ENCODE results near the gene TCF15. TPM values are rescaled to one million over a fixed set of nuclear protein-coding genes. Genes with fewer than 3 reads are reported as not detected.

Gene TCF15
- polyA plus RNA-seq, 2 of the 4 experiments (the other 2 are of a cell fraction) = not detected

DNA sequence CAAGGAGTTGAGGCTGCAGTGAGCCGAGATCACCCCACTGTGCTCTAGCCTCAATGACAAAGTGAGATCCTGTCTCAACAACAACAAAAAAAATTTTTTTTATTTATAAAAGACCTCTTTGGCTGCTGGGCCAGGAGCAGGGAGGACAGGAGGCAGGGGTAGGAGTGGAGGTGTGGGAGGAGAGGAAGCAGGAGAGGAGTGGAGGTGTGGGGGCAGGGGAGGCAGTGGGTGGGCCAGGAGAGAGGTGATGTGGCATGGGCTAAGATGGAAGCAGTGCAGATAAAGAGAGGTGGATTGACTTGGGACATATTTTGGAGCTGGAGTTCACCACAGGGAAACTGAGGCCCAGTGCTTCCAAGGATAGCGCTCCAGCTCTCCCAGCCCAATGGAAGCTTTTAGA, 53.1 kb downstream of the TCF15 start:
- H3K4me2 ChIP-seq = no peak overlapping the region
- TF ChIP-seq ZFP36 (IDR thresholded peaks at IDR 0.05; ENCODE audit: borderline replicate concordance, partially characterized antibody) (no peak), TP53 (CRISPR knock-in tag; IDR thresholded peaks at IDR 0.05) (no peak)
- ATAC-seq (no peak), DNase-seq (ENCODE audit: low read depth in 1 of 2, low spot score in 1 of 2) (no peak), FAIRE-seq (no peak)
- no peak overlapping the region for H3K27ac ChIP-seq
- CTCF ChIA-PET = interaction anchor here (0.6 to 3.9 kb wide), 5 partner anchors 22 to 183 kb away, joined by 4 to 22 read pairs (median 8); no protein-coding TSS in a partner anchor
- H3K4me3 ChIP-seq = no peak overlapping the region
- no peaks in the 10 kb centered on the region for H3K9me3 ChIP-seq
- 83% methylated on average over 2 of the region's 2 CpGs for WGBS (ENCODE audit: missing lambda C conversion rate)
- peaks cover 16% of the 10 kb centered on the region; the same call in 2 of the 3 replicates for H3K4me1 ChIP-seq
- POLR2A ChIA-PET = no interaction called here

DNA sequence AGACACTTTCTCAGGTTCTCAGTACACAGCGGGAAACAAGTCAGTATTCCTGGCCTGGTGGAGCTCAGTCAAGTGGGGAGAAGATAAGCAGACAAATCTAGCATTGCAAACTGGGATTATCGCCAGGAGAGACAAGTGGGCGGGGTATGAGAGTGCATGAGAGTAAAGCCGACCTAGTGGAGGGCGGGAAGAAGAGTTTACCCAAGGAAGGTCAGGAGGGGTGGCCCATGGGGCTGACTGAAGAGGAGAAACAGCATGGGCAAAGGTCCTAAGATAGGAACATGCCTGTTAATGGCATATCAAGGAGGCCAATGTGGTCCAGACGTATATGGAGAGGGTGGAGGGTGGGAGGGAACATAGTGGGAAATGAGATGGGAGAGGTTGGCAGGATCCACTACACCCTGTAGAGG, 54.1 kb downstream of the TCF15 start:
- ChIA-PET POLR2A (no interaction called here), CTCF (interaction anchor here (1.0 to 3.9 kb wide), 6 partner anchors 10 to 184 kb away, joined by 3 to 22 read pairs (median 8); partner anchors contain the start of gene CSNK2A1)
- no peak for FAIRE-seq
- no peak overlapping the region for H3K27ac ChIP-seq
- ATAC-seq = no peak; a peak in 2 of 6 replicates
- DNase-seq (ENCODE audit: low read depth in 1 of 2, low spot score in 1 of 2) = no peak
- no peak for TF ChIP-seq BHLHE40 (IDR thresholded peaks at IDR 0.05; ENCODE audit: low read depth, low read length)
- TF ChIP-seq, protein P1, sequence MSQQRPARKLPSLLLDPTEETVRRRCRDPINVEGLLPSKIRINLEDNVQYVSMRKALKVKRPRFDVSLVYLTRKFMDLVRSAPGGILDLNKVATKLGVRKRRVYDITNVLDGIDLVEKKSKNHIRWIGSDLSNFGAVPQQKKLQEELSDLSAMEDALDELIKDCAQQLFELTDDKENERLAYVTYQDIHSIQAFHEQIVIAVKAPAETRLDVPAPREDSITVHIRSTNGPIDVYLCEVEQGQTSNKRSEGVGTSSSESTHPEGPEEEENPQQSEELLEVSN (IDR thresholded peaks at IDR 0.05; ENCODE audit: borderline replicate concordance, low read depth) = no peak
- TF ChIP-seq POLR2AphosphoS2 (conservative IDR thresholded peaks at IDR 0.05; ENCODE audit: low read length) = no peak
- TF ChIP-seq, protein P2, sequence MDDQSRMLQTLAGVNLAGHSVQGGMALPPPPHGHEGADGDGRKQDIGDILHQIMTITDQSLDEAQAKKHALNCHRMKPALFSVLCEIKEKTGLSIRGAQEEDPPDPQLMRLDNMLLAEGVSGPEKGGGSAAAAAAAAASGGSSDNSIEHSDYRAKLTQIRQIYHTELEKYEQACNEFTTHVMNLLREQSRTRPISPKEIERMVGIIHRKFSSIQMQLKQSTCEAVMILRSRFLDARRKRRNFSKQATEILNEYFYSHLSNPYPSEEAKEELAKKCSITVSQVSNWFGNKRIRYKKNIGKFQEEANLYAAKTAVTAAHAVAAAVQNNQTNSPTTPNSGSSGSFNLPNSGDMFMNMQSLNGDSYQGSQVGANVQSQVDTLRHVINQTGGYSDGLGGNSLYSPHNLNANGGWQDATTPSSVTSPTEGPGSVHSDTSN (IDR thresholded peaks at IDR 0.05) = no peak
- TF ChIP-seq HOXB5 (CRISPR knock-in tag; IDR thresholded peaks at IDR 0.05) = no peak
- TF ChIP-seq POLR2A (IDR thresholded peaks at IDR 0.05; ENCODE audit: low read length) = no peak
- no peak for TF ChIP-seq HOXB13 (CRISPR knock-in tag; IDR thresholded peaks at IDR 0.05; ENCODE audit: low read depth)
- TF ChIP-seq RCOR1 (IDR thresholded peaks at IDR 0.05; ENCODE audit: low read depth, low read length) = no peak
- no peak for TF ChIP-seq PHF8 (IDR thresholded peaks at IDR 0.05; ENCODE audit: borderline replicate concordance, low read depth)
- TF ChIP-seq, protein P3, sequence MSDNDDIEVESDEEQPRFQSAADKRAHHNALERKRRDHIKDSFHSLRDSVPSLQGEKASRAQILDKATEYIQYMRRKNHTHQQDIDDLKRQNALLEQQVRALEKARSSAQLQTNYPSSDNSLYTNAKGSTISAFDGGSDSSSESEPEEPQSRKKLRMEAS (IDR thresholded peaks at IDR 0.05) = no peak
- TF ChIP-seq CBX2 (IDR thresholded peaks at IDR 0.05; ENCODE audit: borderline replicate concordance, low read depth) = no peak
- TF ChIP-seq HOXA7 (CRISPR knock-in tag; IDR thresholded peaks at IDR 0.05) = no peak
- no peak for TF ChIP-seq EP300 (IDR thresholded peaks at IDR 0.05)
- TF ChIP-seq, protein P4, sequence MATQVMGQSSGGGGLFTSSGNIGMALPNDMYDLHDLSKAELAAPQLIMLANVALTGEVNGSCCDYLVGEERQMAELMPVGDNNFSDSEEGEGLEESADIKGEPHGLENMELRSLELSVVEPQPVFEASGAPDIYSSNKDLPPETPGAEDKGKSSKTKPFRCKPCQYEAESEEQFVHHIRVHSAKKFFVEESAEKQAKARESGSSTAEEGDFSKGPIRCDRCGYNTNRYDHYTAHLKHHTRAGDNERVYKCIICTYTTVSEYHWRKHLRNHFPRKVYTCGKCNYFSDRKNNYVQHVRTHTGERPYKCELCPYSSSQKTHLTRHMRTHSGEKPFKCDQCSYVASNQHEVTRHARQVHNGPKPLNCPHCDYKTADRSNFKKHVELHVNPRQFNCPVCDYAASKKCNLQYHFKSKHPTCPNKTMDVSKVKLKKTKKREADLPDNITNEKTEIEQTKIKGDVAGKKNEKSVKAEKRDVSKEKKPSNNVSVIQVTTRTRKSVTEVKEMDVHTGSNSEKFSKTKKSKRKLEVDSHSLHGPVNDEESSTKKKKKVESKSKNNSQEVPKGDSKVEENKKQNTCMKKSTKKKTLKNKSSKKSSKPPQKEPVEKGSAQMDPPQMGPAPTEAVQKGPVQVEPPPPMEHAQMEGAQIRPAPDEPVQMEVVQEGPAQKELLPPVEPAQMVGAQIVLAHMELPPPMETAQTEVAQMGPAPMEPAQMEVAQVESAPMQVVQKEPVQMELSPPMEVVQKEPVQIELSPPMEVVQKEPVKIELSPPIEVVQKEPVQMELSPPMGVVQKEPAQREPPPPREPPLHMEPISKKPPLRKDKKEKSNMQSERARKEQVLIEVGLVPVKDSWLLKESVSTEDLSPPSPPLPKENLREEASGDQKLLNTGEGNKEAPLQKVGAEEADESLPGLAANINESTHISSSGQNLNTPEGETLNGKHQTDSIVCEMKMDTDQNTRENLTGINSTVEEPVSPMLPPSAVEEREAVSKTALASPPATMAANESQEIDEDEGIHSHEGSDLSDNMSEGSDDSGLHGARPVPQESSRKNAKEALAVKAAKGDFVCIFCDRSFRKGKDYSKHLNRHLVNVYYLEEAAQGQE (IDR thresholded peaks at IDR 0.05) = no peak
- no peak for TF ChIP-seq RNF2 (IDR thresholded peaks at IDR 0.05; ENCODE audit: borderline replicate concordance, low read depth)
- no peak for TF ChIP-seq TP53 (CRISPR knock-in tag; IDR thresholded peaks at IDR 0.05)
- TF ChIP-seq CBX8 (IDR thresholded peaks at IDR 0.05) = no peak
- TF ChIP-seq JUNB (IDR thresholded peaks at IDR 0.05) = no peak
- TF ChIP-seq GATA3 (IDR thresholded peaks at IDR 0.05; ENCODE audit: borderline replicate concordance) = no peak
- no peak for TF ChIP-seq ZSCAN20 (CRISPR knock-in tag; IDR thresholded peaks at IDR 0.05)
- no peak overlapping the region for H3K4me2 ChIP-seq
- H3K4me3 ChIP-seq = no peak overlapping the region
- WGBS (ENCODE audit: missing lambda C conversion rate) = 45% methylated on average over 6 of the region's 6 CpGs
- peaks cover 16% of the 10 kb centered on the region; the same call in 2 of the 3 replicates for H3K4me1 ChIP-seq
- H3K9me3 ChIP-seq = no peaks in the 10 kb centered on the region

Other genes starting within 250 kb of the TCF15 start
- 210 and 269 TPM in 2 replicates for gene TRIB3, start 229.5 kb downstream of the TCF15 start, polyA plus RNA-seq (2011; rRNA removed)
- 28.4 to 39.8 TPM (median 34.0 TPM) in 3 replicates for gene TRIB3, start 229.5 kb downstream of the TCF15 start, polyA plus RNA-seq (2017; fragmentation: RNase III; extraction: RNeasy Plus Mini Kit Qiagen cat#74134 plus additional on column Dnase treatment)
- gene RBCK1, start 202.0 kb downstream of the TCF15 start, polyA plus RNA-seq (2011; rRNA removed) = 222 and 239 TPM in 2 replicates
- gene RBCK1, start 202.0 kb downstream of the TCF15 start, polyA plus RNA-seq (2017; fragmentation: RNase III; extraction: RNeasy Plus Mini Kit Qiagen cat#74134 plus additional on column Dnase treatment) = 105 to 117 TPM (median 112 TPM) in 3 replicates
- 43.4 and 53.9 TPM in 2 replicates for gene TBC1D20, start 147.8 kb downstream of the TCF15 start, polyA plus RNA-seq (2011; rRNA removed)
- 24.5 to 28.0 TPM (median 27.7 TPM) in 3 replicates for gene TBC1D20, start 147.8 kb downstream of the TCF15 start, polyA plus RNA-seq (2017; fragmentation: RNase III; extraction: RNeasy Plus Mini Kit Qiagen cat#74134 plus additional on column Dnase treatment)
- gene CSNK2A1, start 66.5 kb downstream of the TCF15 start, polyA plus RNA-seq (2011; rRNA removed) = 231 and 306 TPM in 2 replicates
- gene CSNK2A1, start 66.5 kb downstream of the TCF15 start, polyA plus RNA-seq (2017; fragmentation: RNase III; extraction: RNeasy Plus Mini Kit Qiagen cat#74134 plus additional on column Dnase treatment) = 155 to 157 TPM (median 156 TPM) in 3 replicates
- gene SRXN1, start 42.9 kb upstream of the TCF15 start, polyA plus RNA-seq (2011; rRNA removed) = 262 and 302 TPM in 2 replicates
- 170 to 213 TPM (median 183 TPM) in 3 replicates for gene SRXN1, start 42.9 kb upstream of the TCF15 start, polyA plus RNA-seq (2017; fragmentation: RNase III; extraction: RNeasy Plus Mini Kit Qiagen cat#74134 plus additional on column Dnase treatment)
- not detected in 2 replicates for gene SCRT2, start 65.5 kb upstream of the TCF15 start, polyA plus RNA-seq (2011; rRNA removed)
- gene SCRT2, start 65.5 kb upstream of the TCF15 start, polyA plus RNA-seq (2017; fragmentation: RNase III; extraction: RNeasy Plus Mini Kit Qiagen cat#74134 plus additional on column Dnase treatment) = not detected in 3 replicates
- 0.63 and 0.95 TPM in 2 replicates for gene SLC52A3, start 158.2 kb upstream of the TCF15 start, polyA plus RNA-seq (2011; rRNA removed)
- 0.50 to 0.69 TPM (median 0.56 TPM) in 3 replicates for gene SLC52A3, start 158.2 kb upstream of the TCF15 start, polyA plus RNA-seq (2017; fragmentation: RNase III; extraction: RNeasy Plus Mini Kit Qiagen cat#74134 plus additional on column Dnase treatment)
- 3.1 TPM in 2 replicates for gene FAM110A, start 223.4 kb upstream of the TCF15 start, polyA plus RNA-seq (2011; rRNA removed)
- 3.6 to 4.4 TPM (median 4.1 TPM) in 3 replicates for gene FAM110A, start 223.4 kb upstream of the TCF15 start, polyA plus RNA-seq (2017; fragmentation: RNase III; extraction: RNeasy Plus Mini Kit Qiagen cat#74134 plus additional on column Dnase treatment)